Parathyroid adenoma (tissue), 2 donors: Measurements from ENCODE around the gene MON2.
"Not testable (repeated sequence)": the region's sequence is repeated elsewhere in the genome, so short reads cannot be mapped to it uniquely, and the experiment has no call there.

Experiments used
- H2AFZ ChIP-seq: fragments of 300-600 bp; sonication (generic); one replicate; pipeline ENCODE4 v1.7.0; 2017; ENCODE audit warnings: antibody characterized with exemption, mild to moderate bottlenecking
- H3K27ac ChIP-seq: fragments of 300-600 bp; sonication (generic); one replicate; pipeline ENCODE4 v1.7.0; 2017
- H3K27me3 ChIP-seq: fragments of 300-600 bp; sonication (generic); one replicate; pipeline ENCODE4 v1.7.0; 2017; ENCODE audit warnings: low read length; ENCODE audit not compliant: control insufficient read depth, insufficient read depth
- H3K36me3 ChIP-seq: fragments of 300-600 bp; sonication (generic); one replicate; pipeline ENCODE4 v1.7.0; 2017; ENCODE audit warnings: low read length; ENCODE audit not compliant: control insufficient read depth, insufficient read depth
- H3K4me1 ChIP-seq: fragments of 300-600 bp; sonication (generic); one replicate; pipeline ENCODE4 v1.7.0; 2017; ENCODE audit warnings: control low read depth
- H3K4me2 ChIP-seq: fragments of 300-600 bp; sonication (generic); one replicate; pipeline ENCODE4 v1.7.0; 2017; ENCODE audit warnings: low read length
- H3K4me3 ChIP-seq: fragments of 300-600 bp; sonication (generic); one replicate; pipeline ENCODE4 v1.7.0; 2017; ENCODE audit warnings: low read depth, low read length
- H3K79me2 ChIP-seq: fragments of 300-600 bp; sonication (generic); one replicate; pipeline ENCODE4 v1.7.0; 2017; ENCODE audit warnings: control low read depth
- H3K9ac ChIP-seq: fragments of 300-600 bp; sonication (generic); one replicate; pipeline ENCODE4 v1.7.0; 2017; ENCODE audit warnings: mild to moderate bottlenecking
- H3K9me3 ChIP-seq: fragments of 300-600 bp; sonication (generic); one replicate; pipeline ENCODE4 v1.7.0; 2017; ENCODE audit warnings: low read length; ENCODE audit not compliant: control insufficient read depth
- TF ChIP-seq, protein P1 (sequence below): fragments of 300-600 bp; sonication (generic); IDR thresholded peaks from one replicate; pipeline ENCODE4 v1.7.0; 2017; ENCODE audit warnings: antibody characterized with exemption, mild to moderate bottlenecking
- donor health status: primary hyperparathyroidism.

The MON2 gene

DNA sequence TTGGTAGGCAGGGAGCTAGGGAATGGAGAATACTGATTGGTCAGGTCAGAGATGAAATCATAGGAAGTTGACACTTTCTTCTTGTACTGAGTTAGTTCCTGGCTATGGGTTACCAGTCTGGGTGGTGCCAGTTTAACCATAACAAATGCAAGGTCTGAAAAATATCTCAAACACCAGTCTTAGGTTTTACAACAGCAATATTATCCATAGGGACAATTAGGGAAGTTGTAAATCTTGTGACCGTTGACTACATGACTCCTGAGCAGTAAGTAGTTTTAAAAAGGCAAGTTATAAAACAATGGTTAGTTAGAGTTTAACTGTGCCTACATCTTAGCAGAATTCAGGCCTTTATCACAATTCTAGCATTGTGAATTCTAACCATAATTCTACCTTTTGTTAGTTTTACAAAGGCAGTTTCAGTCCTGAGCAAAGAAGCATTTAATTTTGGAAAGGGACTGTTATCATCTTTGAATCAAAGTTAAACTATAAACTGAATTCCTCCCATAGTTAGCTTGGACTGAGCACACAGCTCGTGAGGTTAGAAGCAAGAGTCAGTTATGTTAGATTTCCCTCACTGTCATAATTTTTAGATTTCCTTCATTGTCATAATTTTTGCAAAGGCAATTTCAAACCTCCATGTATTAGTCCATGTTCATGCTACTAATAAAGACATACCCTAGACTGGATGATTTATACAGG, 19.7 kb upstream of the MON2 start:
- Histone ChIP-seq H3K4me1 (no peaks in the 10 kb centered on the region), H2AFZ (no peak overlapping the region), H3K9me3 (no peaks in the 10 kb centered on the region), H3K36me3 (no peaks in the 10 kb centered on the region), H3K4me2 (no peak overlapping the region), H3K9ac (no peak overlapping the region), H3K79me2 (no peaks in the 10 kb centered on the region), H3K4me3 (no peak overlapping the region), H3K27me3 (no peaks in the 10 kb centered on the region), H3K27ac (no peak overlapping the region)
- TF ChIP-seq, protein P1, sequence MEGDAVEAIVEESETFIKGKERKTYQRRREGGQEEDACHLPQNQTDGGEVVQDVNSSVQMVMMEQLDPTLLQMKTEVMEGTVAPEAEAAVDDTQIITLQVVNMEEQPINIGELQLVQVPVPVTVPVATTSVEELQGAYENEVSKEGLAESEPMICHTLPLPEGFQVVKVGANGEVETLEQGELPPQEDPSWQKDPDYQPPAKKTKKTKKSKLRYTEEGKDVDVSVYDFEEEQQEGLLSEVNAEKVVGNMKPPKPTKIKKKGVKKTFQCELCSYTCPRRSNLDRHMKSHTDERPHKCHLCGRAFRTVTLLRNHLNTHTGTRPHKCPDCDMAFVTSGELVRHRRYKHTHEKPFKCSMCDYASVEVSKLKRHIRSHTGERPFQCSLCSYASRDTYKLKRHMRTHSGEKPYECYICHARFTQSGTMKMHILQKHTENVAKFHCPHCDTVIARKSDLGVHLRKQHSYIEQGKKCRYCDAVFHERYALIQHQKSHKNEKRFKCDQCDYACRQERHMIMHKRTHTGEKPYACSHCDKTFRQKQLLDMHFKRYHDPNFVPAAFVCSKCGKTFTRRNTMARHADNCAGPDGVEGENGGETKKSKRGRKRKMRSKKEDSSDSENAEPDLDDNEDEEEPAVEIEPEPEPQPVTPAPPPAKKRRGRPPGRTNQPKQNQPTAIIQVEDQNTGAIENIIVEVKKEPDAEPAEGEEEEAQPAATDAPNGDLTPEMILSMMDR = no peak

DNA sequence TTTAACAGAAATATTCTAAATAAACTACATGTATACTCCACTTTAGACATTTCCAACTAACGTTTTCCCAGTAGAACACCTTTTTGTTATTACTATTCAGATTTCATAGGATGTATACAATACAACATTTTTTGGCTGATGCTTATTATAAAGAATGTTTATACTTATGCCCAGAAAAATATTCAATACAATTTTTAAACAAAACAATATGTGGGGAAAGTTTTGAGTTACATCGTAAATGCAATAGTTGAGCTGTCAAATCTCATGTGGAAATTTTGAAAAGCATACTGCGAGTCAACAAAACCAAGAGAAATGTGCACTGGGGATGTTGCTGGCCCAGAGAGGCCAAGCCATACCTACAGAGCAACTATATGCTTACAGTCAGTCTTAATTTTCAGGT, 18.2 kb upstream of the MON2 start:
- no peaks in the 10 kb centered on the region for H3K9me3 ChIP-seq
- TF ChIP-seq, protein P1 = no peak
- H3K36me3 ChIP-seq = no peaks in the 10 kb centered on the region
- no peak overlapping the region for H2AFZ ChIP-seq
- H3K79me2 ChIP-seq = no peaks in the 10 kb centered on the region
- no peak overlapping the region for H3K9ac ChIP-seq
- no peaks in the 10 kb centered on the region for H3K27me3 ChIP-seq
- H3K4me1 ChIP-seq = no peaks in the 10 kb centered on the region
- H3K4me2 ChIP-seq = no peak overlapping the region
- no peak overlapping the region for H3K4me3 ChIP-seq
- H3K27ac ChIP-seq = no peak overlapping the region

DNA sequence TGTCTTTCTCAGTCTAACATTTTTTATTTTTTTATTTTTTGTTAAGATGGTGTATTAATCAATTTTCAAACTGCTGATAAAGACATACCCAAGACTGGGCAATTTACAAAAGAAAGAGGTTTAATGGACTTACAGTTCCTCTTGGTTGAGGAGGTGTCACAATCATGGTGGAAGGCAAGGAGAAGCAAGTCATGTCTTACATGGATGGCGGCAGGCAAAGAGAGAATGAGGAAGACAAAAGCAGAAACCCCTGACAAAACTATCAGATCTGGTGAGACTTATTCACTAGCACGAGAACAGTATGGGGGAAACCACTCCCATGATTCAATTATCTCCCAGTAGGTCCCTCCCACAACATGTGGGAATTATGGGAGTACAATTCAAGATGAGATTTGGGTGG, 11.2 kb upstream of the MON2 start:
- H3K36me3 ChIP-seq, H3K9ac ChIP-seq, H3K4me2 ChIP-seq, H3K27me3 ChIP-seq, H3K27ac ChIP-seq, H3K79me2 ChIP-seq, H3K4me3 ChIP-seq, H3K9me3 ChIP-seq, H3K4me1 ChIP-seq, H2AFZ ChIP-seq: not testable (repeated sequence)

DNA sequence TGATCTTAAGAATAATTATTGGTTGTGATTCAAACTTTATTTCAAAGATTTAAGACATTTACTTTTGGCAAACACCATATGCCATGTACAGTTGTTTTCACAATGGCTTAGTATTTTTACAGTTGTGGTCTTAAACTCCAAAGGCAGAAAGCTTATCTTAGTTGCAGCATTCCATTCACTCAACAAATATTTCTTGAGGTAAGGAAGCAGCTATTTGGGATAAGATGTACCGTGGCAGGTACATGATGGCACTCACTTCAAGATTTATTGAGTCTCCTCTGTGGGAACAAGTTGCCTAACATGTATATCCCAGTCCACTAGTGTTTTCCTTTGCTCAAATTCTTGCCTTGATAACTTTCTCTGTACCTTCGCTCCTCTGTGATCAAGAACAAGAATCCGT, 8.0 kb upstream of the MON2 start:
- Histone ChIP-seq H3K4me2 (no peak overlapping the region), H3K27ac (no peak overlapping the region), H2AFZ (no peak overlapping the region)

DNA sequence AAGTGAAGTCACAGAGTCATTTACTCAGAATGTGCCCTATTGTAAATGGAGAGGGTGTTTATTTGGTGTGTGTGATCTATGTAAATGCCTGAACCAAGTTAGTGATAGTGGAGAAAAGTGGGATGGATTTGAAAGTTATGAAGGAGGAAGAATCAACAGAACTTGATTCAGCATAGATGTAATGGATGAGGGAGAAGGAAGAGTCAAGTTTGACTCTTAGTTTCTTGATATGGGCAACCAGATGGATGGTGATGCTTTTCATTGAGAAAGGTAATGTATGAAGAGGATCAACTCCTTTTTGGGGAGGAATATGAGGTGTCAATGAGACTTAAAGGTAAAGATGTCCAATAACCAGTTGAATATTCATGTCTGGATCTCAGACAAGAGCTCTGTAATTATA, 6.7 kb upstream of the MON2 start:
- Histone ChIP-seq H3K27me3 (no peaks in the 10 kb centered on the region), H3K4me3 (no peak overlapping the region), H3K4me1 (no peaks in the 10 kb centered on the region), H2AFZ (no peak overlapping the region), H3K9me3 (no peaks in the 10 kb centered on the region), H3K4me2 (no peak overlapping the region), H3K79me2 (no peaks in the 10 kb centered on the region), H3K9ac (no peak overlapping the region), H3K36me3 (no peaks in the 10 kb centered on the region), H3K27ac (no peak overlapping the region)
- TF ChIP-seq, protein P1 = no peak

More for the DNA sequence above, 8.0 kb upstream of the MON2 start:
- Histone ChIP-seq H3K4me1 (no peaks in the 10 kb centered on the region), H3K36me3 (no peaks in the 10 kb centered on the region), H3K4me3 (no peak overlapping the region), H3K27me3 (no peaks in the 10 kb centered on the region), H3K9me3 (no peaks in the 10 kb centered on the region), H3K9ac (no peak overlapping the region), H3K79me2 (no peaks in the 10 kb centered on the region)
- TF ChIP-seq, protein P1 = no peak

DNA sequence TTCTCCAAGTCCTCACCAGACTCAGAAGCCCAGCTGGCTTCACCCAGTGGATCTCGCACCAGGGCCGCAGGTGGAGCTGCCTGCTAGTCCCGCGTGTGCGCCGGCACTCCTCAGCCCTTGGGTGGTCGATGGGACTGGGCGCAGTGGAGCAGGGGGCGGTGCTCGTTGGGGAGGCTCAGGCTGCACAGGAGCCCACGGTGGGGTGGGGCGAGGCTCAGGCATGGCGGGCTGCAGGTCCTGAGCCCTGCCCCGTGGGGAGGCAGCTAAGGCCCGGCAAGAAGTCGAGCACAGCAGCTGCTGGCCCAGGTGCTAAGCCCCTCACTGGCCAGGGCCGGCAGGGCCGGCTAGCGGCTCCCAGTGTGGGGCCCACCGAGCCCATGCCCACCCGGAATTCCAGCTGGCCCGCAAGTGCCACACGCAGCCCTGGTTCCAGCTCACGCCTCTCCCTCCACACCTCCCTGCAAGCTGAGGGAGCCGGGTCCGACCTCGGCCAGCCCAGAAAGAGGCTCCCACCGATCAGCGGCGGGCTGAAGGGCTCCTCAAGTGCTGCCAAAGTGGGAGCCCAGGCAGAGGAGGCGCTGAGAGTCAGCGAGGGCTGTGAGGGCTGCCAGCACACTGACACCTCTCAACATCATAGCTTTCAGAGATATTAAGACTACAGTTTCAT, 5.3 kb upstream of the MON2 start:
- H3K27ac ChIP-seq, H3K4me3 ChIP-seq, H3K36me3 ChIP-seq, H3K4me2 ChIP-seq, H2AFZ ChIP-seq, H3K79me2 ChIP-seq, H3K4me1 ChIP-seq, H3K9ac ChIP-seq, H3K27me3 ChIP-seq, H3K9me3 ChIP-seq: not testable (repeated sequence)

DNA sequence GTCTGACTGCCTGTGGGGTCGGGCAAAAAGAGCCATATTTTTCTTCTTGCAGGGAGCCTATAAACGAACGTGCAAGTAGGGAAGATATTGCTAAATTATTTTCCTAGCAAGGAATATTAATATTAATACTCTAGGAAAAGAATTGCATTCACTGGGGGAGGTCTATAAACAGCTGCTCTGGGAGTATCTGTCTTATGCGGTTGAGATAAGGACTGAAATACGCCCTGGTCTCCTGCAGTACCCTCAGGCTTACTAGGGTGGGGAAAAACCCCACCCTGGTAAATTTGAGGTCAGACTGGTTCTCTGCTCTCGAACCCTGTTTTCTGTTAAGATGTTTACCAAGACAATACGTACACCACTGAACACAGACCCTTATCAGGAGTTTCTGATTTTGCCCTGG, 3.4 kb upstream of the MON2 start:
- H3K27me3 ChIP-seq, H3K79me2 ChIP-seq: not testable (repeated sequence)

More for the DNA sequence above, 3.4 kb upstream of the MON2 start:
- H2AFZ ChIP-seq, H3K4me1 ChIP-seq, H3K4me2 ChIP-seq, H3K9me3 ChIP-seq, H3K4me3 ChIP-seq, H3K27ac ChIP-seq, H3K9ac ChIP-seq, H3K36me3 ChIP-seq: not testable (repeated sequence)
